IPS-NIHi7 (cell line): ENCODE measurements around the gene MAS1L.
"Not testable (repeated sequence)": the region's sequence is repeated elsewhere in the genome, so short reads cannot be mapped to it uniquely, and the experiment has no call there.

Experiments used
- DNase-seq: peaks from one replicate; pipeline ENCODE4 v3.0.0; 2012; ENCODE audit warnings: mixed read lengths; ENCODE audit errors: extremely low spot score

The MAS1L gene

GRCh38 chr6:29479560-29479959 lies 8.2 kb downstream of the MAS1L start:
- DNase-seq: peak; percentile 6

DNA sequence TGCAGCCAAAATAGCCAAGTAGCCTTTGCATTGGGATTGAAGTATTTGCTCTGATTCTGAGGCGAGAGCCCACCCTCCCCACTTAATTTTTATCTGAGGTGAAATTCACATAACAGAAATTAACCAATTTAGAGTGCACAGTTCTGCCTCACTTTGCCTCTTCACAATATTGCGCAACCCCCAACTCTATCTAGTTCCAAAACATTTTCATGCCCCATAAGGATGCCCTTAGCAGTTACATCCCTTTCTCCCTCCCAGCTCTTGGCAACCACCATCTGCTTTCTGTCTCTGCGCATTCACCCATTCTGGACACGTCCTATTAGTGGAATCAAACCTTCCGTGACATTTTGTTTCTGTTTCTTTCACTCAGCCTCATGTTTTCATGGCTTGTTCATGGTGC lies 9.0 kb downstream of the MAS1L start:
- DNase-seq: no peak

GRCh38 chr6:29477923-29478450 lies 9.8 kb downstream of the MAS1L start:
- DNase-seq: no peak

GRCh38 chr6:29474996-29475395 lies 12.8 kb downstream of the MAS1L start:
- no peak for DNase-seq

DNA sequence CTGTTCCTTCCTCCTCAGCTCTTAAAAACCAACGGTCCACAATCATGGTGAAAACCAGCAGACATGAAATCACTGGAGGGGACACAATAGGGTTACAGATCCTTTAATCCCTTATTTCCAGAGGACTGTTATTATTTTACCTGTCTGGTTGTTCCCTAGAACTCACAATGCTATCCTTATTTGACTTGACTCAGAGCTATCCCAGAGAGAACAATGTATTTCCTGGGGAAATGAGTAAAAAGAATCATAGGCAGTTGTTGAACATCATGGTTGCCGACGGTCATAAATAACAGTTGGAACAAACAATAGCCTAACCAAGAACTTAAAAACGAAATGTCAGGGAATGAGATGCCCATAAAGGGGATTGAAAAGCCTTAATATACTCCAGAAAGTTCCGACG lies 21.5 kb downstream of the MAS1L start:
- no peak for DNase-seq

GRCh38 chr6:29465801-29466200 lies 22.0 kb downstream of the MAS1L start:
- no peak for DNase-seq

DNA sequence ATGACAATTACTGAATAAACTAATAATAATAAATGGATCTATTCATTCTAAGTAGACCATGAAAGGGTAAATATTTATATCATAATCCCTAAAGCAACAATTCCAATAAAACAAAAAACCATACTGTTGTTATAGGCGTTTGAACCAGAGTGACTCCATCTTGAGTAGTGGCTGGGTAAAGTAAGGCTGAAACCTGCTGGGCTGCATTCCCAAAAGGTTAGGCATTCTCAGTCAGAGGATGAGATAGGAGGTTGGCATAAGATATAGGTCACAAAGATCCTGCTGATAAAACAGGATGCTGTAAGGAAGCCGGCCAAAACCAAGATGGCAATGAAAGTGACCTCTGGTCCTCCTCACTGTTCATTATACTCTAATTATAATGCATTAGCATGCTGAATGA lies 22.5 kb downstream of the MAS1L start:
- no peak for DNase-seq

- DNase-seq: no peak
These were observed 25.7 kb downstream of the MAS1L start for GRCh38 chr6:29462022-29462421.

GRCh38 chr6:29461021-29461814 lies 26.5 kb downstream of the MAS1L start:
- DNase-seq: no peak

- no peak for DNase-seq
These were observed 30.8 kb downstream of the MAS1L start, which contains the start of the genes OR11A1 and OR2H1 for GRCh38 chr6:29456971-29457370. Gene OR11A1, minus strand, starts transcription at chr6:29457071. Its CDS starts 29,430 bp downstream, at chr6:29427641. Gene OR2H1, plus strand, starts transcription at chr6:29457155. Its CDS starts 4,615 bp downstream, at chr6:29461770.

DNA sequence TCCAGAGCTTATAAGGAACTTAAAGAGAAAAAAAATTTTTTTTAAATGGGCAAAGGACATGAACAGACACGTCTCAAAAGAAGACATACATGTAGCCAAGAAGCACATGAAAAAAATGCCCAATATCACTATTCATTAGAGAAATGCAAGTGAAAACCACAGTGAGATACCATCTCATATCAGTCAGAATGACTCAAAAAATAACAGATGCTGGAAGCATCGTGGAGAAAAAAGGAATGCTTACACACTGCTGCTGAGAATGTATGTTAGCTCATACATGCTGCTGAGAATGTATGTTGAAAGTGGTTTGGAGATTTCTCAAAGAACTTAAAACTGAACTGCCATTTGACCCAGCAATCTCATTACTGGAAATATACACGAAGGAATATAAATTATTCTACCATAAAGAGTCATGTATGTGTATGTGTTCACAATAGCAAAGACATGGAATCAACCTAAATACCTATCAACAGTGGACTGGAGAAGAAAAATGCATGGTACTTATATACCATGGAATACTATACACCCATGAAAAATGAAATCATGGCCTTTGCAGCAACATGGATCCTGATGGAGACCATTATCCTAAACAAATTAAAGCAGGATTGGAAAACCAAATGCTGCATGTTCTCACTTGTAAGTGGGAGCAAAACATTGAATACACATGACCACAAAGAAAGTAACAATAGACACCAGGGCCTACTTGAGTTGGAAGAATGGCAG lies 36.1 kb downstream of the MAS1L start:
- DNase-seq: no peak

DNA sequence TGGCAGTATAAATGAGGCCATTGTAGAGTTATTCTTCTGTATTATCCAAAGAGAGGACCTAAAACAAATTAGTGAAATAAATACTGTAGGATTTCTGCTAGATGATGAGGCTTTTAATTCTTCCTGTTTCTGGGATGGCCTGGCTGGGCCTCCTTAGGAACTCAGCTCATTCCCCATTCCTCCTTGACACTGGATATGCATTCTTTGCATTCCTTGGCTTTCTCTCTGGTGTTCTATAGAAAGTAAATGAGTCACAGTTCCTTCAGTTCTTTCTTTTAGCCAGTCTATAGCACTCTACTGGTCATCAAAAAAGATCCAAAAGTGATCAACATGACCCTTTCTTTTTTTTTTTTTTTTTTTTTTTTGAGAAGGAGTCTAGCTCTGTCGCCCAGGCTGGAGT lies 40.1 kb downstream of the MAS1L start:
- peak; percentile 74 for DNase-seq

- DNase-seq: not testable (repeated sequence)
These were observed 43.7 kb downstream of the MAS1L start for GRCh38 chr6:29444031-29444430.

DNA sequence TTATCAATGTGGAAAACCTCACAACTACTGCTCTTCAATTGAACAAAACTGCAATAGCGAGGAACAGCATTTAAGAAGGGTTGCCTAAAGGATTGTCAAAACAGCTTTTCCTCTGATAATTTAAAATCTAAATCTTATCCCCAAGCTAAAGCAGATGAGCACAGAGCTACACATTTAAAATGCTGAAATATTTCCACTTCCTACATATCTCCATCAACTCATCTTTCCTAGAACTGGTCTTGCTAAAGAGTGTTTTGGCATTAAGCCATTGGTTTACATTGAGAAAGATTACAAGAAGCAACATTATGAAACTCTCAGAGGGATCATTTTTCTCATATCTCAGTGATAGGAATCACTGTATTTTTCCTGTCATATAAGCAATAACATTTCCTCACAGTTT lies 45.0 kb downstream of the MAS1L start:
- DNase-seq: no peak

GRCh38 chr6:29439006-29439405 lies 48.8 kb downstream of the MAS1L start, which contains the start of gene OR10C1:
Gene OR10C1, plus strand, starts transcription at chr6:29439306. Its CDS starts 710 bp downstream, at chr6:29440016.
- no peak for DNase-seq

GRCh38 chr6:29436730-29437129 lies 51.0 kb downstream of the MAS1L start:
- peak; percentile 35 for DNase-seq
